B cell (primary cell): Measurements from ENCODE around the gene ADAMTSL1.

Source experiments
- EZH2 ChIP-seq: IDR thresholded peaks from 2 replicates; pipeline ENCODE4 v1.6.1; 2012; ENCODE audit warnings: borderline replicate concordance, low read depth, mild to moderate bottlenecking, moderate library complexity, low read length; ENCODE audit not compliant: insufficient read depth, poor library complexity, severe bottlenecking
- TF ChIP-seq, protein P1 (sequence below): fragments of 200-600 bp; IDR thresholded peaks from one replicate; pipeline ENCODE4 v1.8.0; 2022; ENCODE audit warnings: antibody characterized with exemption, mild to moderate bottlenecking

DNA sequence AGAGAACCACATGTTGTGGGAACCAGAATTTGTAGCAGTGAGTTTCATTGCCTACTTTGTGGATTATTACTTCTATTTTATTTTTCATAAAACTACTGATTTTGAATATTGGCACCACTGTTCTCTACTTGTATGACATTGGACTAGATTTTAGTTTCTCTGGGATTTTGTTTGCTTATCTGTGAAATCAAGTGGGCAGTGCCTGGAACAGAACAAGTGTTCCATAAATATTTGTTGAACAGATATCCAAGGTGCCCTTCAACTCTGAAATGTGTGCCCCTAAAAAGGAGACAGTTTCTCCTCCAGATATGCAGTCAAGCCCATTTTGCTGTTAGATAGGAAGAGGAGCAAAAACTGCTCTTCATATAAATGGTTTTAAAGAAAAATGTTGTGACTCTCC, 42.6 kb downstream of the ADAMTSL1 start:
- TF ChIP-seq, protein P1, sequence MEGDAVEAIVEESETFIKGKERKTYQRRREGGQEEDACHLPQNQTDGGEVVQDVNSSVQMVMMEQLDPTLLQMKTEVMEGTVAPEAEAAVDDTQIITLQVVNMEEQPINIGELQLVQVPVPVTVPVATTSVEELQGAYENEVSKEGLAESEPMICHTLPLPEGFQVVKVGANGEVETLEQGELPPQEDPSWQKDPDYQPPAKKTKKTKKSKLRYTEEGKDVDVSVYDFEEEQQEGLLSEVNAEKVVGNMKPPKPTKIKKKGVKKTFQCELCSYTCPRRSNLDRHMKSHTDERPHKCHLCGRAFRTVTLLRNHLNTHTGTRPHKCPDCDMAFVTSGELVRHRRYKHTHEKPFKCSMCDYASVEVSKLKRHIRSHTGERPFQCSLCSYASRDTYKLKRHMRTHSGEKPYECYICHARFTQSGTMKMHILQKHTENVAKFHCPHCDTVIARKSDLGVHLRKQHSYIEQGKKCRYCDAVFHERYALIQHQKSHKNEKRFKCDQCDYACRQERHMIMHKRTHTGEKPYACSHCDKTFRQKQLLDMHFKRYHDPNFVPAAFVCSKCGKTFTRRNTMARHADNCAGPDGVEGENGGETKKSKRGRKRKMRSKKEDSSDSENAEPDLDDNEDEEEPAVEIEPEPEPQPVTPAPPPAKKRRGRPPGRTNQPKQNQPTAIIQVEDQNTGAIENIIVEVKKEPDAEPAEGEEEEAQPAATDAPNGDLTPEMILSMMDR = no peak
- no peak for TF ChIP-seq EZH2
